ENCODE measurements around the gene TIAM2.
"Not testable (repeated sequence)": the region's sequence is repeated elsewhere in the genome, so short reads cannot be mapped to it uniquely, and the experiment has no call there.

Gene TIAM2

DNA sequence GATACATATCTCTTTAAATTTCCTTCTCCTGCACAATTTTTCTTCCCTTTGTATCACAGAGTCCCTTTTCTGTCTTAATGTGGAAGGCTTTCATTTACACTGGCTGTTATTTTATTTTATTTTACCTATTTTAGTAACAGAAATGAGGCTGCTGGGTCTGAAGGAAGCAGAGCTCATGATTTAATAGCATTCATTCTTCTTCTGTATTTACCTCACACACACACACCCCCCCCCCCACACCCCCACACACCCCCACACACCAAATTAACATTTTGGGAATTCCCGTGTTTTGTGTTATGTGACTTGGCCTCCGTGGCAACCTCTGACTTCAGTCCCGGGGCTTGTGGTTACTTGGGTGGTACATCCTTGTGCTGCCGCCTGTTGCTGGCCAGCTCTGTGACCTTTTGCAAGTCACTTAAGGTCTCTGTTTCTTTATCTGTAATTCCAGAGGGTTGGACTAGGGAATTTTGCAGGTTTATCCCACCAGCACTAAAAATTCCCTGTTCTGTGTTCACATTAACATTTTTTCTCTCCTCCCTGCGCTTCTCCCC, 108.8 kb downstream of the TIAM2 start:
- DNase-seq = no peak

DNA sequence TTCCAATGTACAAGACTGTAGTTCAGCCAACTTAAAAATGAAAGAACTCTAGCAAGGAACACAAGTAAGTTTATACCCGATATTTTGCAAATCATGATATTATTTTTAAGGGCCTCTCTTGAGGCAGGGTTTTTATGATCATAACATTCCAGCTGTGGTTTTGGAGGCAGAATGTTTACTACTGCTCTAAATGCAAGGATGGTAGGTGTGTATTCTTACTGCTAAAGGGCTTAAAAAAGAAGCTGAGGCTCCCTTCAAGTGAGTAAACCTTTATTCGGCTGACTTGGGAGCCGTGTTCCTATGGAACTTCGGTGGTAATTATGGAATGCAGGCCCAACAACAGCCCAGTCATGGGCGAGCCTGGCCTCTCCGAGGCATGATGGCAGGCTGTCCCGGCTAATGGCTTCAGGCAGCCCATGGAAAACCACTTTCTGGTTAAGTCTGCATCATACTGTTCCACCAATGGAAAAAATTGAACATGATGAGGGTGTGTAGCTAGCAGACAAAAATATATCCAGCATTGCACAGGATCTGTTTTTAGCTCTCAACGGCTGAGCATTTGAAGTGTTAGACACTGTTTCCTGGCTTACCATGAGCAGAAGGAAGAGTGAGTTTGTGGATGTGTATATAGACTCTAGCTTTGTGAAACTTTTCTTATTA, 111.5 kb downstream of the TIAM2 start:
- no peak for DNase-seq

DNA sequence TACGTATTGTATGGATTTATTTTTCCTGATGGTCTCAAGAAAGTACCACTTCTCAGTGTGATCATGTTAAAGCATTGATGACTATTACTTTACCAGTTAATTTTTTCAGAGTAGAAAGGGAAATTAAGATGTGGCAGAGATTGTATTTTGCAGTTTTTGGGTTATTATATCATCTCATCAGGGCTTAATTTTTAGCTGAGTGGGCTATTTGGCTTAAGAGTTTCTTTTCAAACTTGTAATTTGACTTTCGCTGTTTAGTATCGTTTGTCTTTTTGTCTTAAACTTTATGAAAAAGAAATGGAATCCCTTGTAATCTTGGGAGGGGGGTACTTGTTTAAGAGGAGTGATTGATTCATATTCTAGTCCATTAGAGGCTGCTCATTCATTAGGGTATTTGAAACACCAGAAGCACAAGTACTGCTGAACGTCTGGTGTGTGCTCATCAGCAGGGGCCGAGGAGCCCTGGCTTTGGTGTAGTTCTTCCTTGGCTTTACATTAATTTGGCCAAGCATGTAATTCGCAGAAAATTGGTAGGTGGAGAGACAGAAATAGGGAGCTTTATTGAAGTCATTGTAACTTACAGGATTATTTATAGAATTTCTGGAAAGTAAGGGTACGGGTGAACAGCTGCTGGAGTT, 112.4 kb downstream of the TIAM2 start:
- no peak for DNase-seq

DNA sequence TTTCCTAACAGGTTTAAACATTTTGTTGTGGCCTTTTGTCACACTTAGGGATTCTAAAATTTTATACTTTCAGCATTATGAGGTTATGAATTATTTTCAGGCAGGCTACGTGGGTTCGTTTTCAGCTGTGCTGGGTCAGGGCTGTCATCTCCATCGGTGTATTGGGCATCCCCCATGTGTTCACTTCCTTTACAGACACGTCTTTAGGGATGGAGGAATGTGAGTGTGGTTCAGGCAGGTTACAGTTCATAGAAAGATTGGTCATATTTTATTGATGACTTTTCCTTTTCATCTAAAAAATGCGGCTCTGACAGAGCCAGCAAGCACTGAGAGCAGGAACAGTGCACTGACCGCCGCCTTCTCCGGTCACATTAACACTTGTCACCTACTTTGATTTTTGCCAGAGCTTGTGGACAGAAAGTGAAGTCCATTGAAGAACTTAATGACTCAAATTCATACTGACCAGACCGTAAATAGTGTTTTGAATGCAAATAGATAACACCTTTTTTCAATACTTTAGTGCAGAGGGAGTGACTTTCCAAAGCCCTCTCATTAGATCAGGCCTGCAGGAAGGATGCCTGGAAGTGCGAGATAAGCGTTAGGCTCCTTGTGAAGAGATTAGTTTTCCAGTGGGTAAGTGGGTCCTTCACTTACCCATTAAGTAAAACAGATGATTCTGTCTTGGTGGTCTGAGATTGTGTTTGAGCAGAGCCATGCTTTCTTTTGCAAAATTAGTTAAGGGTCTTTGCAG, 113.1 kb downstream of the TIAM2 start:
- DNase-seq = no peak

DNA sequence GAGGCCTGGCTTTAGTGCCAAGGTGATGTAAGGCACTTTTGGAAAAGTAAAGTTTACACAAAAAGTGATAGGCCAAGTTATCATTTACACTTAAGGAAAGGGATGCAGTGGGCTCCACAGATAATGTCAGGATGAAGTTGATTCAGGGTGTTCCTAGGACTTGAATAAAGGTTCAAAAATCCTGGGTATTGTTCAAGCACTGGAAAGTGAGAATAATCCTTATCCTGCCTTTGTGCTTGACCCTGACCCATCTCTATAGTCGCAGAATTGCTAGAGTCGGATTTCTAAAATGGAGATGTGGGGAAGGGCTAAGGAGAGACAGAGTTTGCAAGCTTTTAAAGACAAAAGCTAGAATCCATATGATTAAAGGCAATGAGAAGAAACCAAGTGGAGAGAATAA, 115.6 kb downstream of the TIAM2 start:
- DNase-seq = no peak

DNA sequence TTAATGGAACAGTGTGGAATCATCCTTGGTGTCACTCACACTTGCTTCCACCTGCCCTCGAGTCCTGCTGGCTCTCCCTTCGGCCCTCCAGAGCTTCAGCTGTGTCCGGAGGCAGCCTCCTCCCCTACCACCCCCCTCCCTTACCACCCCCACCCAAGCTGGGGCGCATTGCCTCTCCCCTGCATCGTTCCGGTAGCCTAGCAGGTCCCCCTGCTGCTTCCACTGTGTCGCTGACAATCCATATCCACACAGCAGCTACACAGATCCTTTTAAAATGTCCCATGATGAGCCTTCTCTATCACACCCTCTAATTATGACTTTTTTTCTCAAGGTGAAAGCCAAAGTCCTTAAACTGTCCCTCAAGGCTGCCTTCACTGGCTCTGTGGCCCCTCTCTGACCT, 117.6 kb downstream of the TIAM2 start:
- DNase-seq = no peak

GRCh38 chr6:155115893-155116570, 120.9 kb downstream of the TIAM2 start:
- no peak for DNase-seq

DNA sequence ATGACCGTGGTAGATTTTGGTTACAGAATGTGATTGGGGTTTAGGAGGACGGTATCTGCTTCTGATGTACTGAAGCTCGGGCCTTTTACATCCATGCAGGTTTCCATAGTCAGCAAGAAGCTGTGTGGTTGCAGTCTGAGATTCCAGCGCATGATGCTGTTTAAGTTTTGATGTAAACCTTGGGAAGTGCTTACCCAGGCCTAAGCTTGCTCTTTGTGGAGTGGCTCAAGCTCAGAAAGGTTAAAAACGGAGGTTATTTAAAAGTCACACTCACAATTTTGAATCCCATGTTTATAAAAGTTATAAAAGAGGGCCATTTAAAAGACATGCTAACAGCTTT, 121.4 kb downstream of the TIAM2 start:
- DNase-seq = no peak

GRCh38 chr6:155117256-155117655, 122.1 kb downstream of the TIAM2 start:
- DNase-seq = no peak

- no peak for DNase-seq
These were observed 122.7 kb downstream of the TIAM2 start for GRCh38 chr6:155117785-155118184.

DNA sequence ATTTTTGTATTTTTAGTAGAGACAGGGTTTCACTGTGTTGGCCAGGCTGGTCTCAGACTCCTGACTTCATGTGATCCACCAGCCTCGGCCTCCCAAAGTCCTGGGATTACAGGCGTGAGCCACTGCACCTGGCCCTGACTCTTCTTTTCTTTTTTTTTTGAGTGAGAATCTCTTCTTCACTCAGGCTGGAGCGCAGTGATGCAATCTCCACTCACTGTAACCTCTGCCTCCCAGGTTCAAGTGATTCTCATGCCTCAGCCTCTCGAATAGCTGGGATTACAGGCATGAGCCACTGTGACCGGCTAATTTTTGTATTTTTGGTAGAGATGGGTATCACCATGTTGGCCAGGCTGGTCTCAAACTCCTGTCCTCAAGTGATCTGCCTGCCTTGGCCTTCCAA, 124.1 kb downstream of the TIAM2 start:
- DNase-seq = not testable (repeated sequence)

DNA sequence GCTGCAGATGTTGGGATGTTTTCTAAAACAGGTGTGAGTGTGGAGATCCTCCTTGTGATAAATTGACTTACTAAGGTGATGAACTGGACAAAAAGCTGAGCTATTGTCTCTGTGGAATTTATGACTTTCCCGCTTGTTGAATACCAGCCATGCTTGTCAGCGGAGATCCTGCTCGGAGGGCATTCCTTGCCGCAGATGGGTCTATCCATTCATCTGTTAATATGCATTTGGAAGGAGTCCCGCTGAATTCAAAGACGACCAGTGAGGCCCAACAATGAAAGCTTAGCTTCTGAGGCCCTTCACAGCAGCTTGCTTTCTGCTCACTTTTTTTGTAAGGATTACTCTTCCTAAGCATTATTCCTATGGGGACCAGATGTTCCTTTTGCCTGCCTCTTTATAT, 124.9 kb downstream of the TIAM2 start:
- DNase-seq = no peak

DNA sequence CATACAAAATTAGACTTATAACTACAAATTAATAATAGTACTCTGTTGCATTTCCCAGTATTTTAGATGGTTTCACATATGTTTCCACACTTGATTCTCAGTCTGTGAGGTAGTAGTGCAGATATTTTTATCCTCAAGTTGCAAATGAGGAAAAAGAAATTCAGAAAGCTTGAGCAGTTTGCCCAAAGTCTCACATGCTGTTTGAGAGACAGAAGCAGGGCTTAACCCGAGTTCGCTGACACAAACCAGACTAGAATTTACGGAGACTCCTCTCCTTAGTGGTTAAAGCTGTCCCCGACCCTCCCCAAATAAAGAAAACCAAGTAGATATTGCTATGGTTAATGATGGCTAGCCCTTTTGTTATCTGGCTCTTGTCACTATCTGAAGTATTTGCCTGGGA, 126.2 kb downstream of the TIAM2 start:
- no peak for DNase-seq

GRCh38 chr6:155121699-155122098, 126.6 kb downstream of the TIAM2 start:
- DNase-seq = no peak

DNA sequence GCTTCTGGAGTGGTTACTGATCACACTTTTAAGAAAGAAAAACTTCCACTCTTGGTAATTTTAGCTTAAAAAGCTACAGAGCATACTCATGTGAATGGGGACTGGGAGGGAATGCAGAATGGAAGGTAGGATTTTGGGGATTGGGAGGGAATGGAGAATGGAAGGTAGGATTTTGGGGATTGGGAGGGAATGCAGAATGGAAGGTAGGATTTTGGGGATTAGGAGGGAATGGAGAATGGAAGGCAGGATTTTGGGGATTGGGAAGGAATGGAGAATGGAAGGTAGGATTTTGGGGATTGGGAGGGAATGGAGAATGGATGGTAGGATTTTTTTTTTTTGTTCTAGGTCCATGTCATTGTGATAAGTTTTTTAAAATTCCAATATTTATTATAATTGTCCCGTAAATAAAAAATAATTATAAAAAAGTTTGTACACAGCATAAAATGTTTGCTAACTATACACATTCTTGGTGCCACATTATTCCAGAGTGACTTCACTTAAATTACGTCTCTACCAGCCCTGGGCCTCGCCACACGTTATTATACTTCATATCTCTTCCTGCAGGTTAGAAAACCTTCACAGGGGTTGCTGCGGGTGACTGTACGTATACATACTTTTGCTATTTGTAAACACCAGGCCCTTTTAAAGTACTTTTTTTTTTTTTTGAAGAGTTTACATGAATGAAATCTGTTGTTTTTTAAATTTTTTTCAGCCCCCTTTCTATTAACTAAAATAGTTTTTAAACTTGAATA, 127.3 kb downstream of the TIAM2 start:
- no peak for DNase-seq

DNA sequence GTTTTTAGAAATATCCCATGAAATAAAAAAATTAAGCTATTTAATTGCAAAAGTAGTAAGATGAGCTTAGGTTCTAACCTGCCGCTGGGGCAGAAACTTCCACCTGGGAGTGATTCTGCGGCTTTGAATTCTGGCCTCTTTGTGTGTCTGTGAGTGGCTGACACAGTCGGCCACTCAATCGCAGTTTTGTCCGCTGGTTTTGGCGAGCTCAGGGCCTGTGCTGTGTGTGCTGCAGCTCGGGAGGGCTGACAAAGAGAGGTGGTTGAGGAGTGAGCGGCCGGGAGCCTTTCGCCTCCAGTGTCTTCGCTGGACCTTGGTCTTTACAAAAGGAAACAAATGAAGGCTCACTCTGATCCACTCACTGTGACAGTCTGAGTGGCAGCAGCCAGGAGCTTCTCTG, 128.4 kb downstream of the TIAM2 start:
- no peak for DNase-seq

GRCh38 chr6:155125906-155126305, 130.8 kb downstream of the TIAM2 start:
- DNase-seq = no peak

DNA sequence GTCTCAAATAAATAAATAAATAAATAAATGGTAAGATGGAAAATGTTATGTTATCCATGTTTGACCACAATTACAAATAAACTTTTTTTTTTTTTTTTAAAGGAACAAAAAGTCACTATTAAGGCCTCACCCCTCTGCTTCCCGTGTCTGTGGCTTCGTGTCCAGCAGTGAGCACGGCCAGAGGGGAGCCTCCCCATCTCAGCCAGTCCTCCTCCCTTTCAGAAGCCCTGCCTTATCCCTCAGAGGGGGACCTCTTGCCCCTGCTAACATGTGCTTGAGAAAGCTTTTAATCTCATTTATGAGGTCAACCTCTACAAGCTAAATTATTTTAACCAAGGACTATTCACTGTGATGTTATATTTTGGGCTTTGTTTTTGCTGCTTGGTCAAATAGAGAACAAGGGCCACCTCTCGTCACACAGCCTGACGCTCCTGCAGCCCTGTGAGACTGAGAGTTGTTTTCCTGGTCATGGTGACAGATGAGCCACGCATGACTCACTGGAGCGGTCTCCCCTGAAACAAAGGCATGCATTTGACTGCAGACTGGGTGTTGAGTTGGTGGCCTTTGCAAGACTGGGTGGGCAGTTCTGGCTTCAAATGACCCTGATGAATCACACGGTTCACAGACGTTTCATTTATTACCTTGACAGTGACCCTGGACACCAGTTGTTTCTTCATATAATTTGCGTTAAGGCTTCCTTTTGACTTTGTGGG, 131.8 kb downstream of the TIAM2 start:
- no peak for DNase-seq

DNA sequence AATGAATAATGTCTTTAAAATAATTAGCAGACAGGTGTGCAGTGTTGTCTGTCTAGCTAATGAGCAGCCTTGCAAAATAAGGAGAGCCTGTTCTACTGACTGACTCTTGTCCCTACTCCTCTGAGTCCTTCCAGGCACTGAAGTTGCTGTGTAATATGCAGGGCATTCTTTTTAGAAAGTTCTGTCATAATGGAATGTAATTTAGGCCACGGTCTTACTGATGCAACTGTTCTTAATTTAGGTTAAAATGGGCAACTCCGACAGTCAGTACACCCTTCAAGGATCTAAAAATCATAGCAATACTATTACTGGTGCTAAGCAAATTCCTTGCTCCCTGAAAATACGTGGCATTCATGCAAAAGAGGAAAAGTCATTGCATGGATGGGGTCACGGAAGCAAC, 133.9 kb downstream of the TIAM2 start:
- no peak for DNase-seq

GRCh38 chr6:155129744-155130143, 134.6 kb downstream of the TIAM2 start:
- DNase-seq = no peak

GRCh38 chr6:155130161-155130853, 135.2 kb downstream of the TIAM2 start:
- DNase-seq = no peak

All from AML-193 (cell line).